MM.1S (cell line): ENCODE measurements around the gene ST3GAL3.

Source experiments
- DNase-seq: peaks from one replicate; pipeline ENCODE4 v3.0.0-alpha.2; 2015
- H2AFZ ChIP-seq: fragments of 300-600 bp; sonication (generic); 2 replicates; pipeline ENCODE4 v1.6.0; 2016; ENCODE audit warnings: antibody characterized with exemption, low read length
- H3F3A ChIP-seq: fragments of 300-600 bp; sonication (generic); 2 replicates; pipeline ENCODE4 v1.6.1; 2016; ENCODE audit warnings: mild to moderate bottlenecking, antibody characterized with exemption, low read length, moderate library complexity, mixed read lengths; ENCODE audit not compliant: insufficient read depth
- H3K27ac ChIP-seq: fragments of 300-600 bp; sonication (generic); 2 replicates; pipeline ENCODE4 v1.5.1; 2016; ENCODE audit warnings: mild to moderate bottlenecking, low read length
- H3K27me3 ChIP-seq: fragments of 300-600 bp; sonication (generic); replicated peaks from 2 replicates; pipeline ENCODE4 v1.6.0; 2016; ENCODE audit warnings: low read length; ENCODE audit not compliant: insufficient read depth
- H3K36me3 ChIP-seq: fragments of 300-600 bp; sonication (generic); replicated peaks from 2 replicates; pipeline ENCODE4 v1.6.1; 2016; ENCODE audit warnings: mild to moderate bottlenecking, low read length, mixed read lengths; ENCODE audit not compliant: insufficient read depth
- H3K4me1 ChIP-seq: fragments of 300-600 bp; sonication (generic); 2 replicates; pipeline ENCODE4 v1.6.1; 2016; ENCODE audit warnings: low read length, mixed read lengths
- H3K4me2 ChIP-seq: fragments of 300-600 bp; sonication (generic); 2 replicates; pipeline ENCODE4 v1.6.0; 2016; ENCODE audit warnings: low read depth, low read length
- H3K4me3 ChIP-seq: fragments of 300-600 bp; sonication (generic); 2 replicates; pipeline ENCODE4 v1.5.1; 2016; ENCODE audit warnings: low read length, mixed read lengths
- H3K79me2 ChIP-seq: fragments of 300-600 bp; sonication (generic); 2 replicates; pipeline ENCODE4 v1.6.1; 2016; ENCODE audit warnings: mixed run types, low read length, mixed read lengths
- H3K9ac ChIP-seq: fragments of 300-600 bp; sonication (generic); 2 replicates; pipeline ENCODE4 v1.6.1; 2016; ENCODE audit warnings: low read length, mixed read lengths
- H3K9me2 ChIP-seq: fragments of 300-600 bp; sonication (generic); replicated peaks from 2 replicates; pipeline ENCODE4 v1.6.1; 2016; ENCODE audit warnings: mild to moderate bottlenecking, low read length, mixed read lengths; ENCODE audit not compliant: insufficient read depth
- H3K9me3 ChIP-seq: fragments of 300-600 bp; sonication (generic); replicated peaks from 2 replicates; pipeline ENCODE4 v1.6.1; 2016; ENCODE audit warnings: mild to moderate bottlenecking, low read length, mixed read lengths; ENCODE audit not compliant: insufficient read depth
- H4K20me1 ChIP-seq: fragments of 300-600 bp; sonication (generic); 2 replicates; pipeline ENCODE4 v1.6.1; 2016; ENCODE audit warnings: mild to moderate bottlenecking, low read length, moderate library complexity, mixed read lengths; ENCODE audit not compliant: insufficient read depth
- CTCF ChIP-seq: fragments of 300-600 bp; sonication (generic); IDR thresholded peaks from 2 replicates; pipeline ENCODE4 v1.5.1; 2016; ENCODE audit warnings: antibody characterized with exemption, low read length, mixed read lengths
- EZH2 ChIP-seq: fragments of 300-600 bp; sonication (generic); optimal IDR thresholded peaks from 2 replicates; pipeline ENCODE3; 2017; ENCODE audit warnings: low read depth, mild to moderate bottlenecking, antibody characterized with exemption, low read length, mixed read lengths
- EZH2phosphoT487 ChIP-seq: fragments of 300-600 bp; sonication (generic); IDR thresholded peaks from 2 replicates; pipeline ENCODE4 v1.6.1; 2018; ENCODE audit warnings: antibody characterized with exemption, low read length

Gene ST3GAL3

GRCh38 chr1:43868741-43869067, 161.4 kb downstream of the ST3GAL3 start:
- TF ChIP-seq EZH2phosphoT487: no peak
- no peak for TF ChIP-seq CTCF
- no peak for TF ChIP-seq EZH2
- H3K27ac ChIP-seq: no peak overlapping the region
- H3K9me2 ChIP-seq: no peaks in the 10 kb centered on the region
- no peaks in the 10 kb centered on the region for H3K9me3 ChIP-seq
- H3K9ac ChIP-seq: no peak overlapping the region
- peaks cover 9% of the 10 kb centered on the region for H3F3A ChIP-seq
- H3K4me3 ChIP-seq: no peak overlapping the region
- no peaks in the 10 kb centered on the region for H3K27me3 ChIP-seq
- H3K79me2 ChIP-seq: no peaks in the 10 kb centered on the region
- no peaks in the 10 kb centered on the region for H3K36me3 ChIP-seq
- no peak for DNase-seq
- H3K4me1 ChIP-seq: peaks cover 18% of the 10 kb centered on the region
- no peak overlapping the region for H3K4me2 ChIP-seq
- H4K20me1 ChIP-seq: no peaks in the 10 kb centered on the region
- no peak overlapping the region for H2AFZ ChIP-seq

- Histone ChIP-seq H3K9me3 (no peaks in the 10 kb centered on the region), H3K4me2 (no peak overlapping the region), H3K27me3 (no peaks in the 10 kb centered on the region), H3K4me1 (peaks cover 6% of the 10 kb centered on the region), H3K36me3 (no peaks in the 10 kb centered on the region), H3K79me2 (no peaks in the 10 kb centered on the region), H3K9ac (no peak overlapping the region), H4K20me1 (no peaks in the 10 kb centered on the region), H3K27ac (no peak overlapping the region), H2AFZ (no peak overlapping the region), H3K9me2 (no peaks in the 10 kb centered on the region), H3F3A (peaks cover 3% of the 10 kb centered on the region), H3K4me3 (no peak overlapping the region)
- DNase-seq: no peak
- TF ChIP-seq EZH2 (no peak), EZH2phosphoT487 (no peak), CTCF (no peak)
Measured at GRCh38 chr1:43870306-43870705, 163.0 kb downstream of the ST3GAL3 start.

- Histone ChIP-seq H3K27ac (no peak overlapping the region), H3K9me2 (no peaks in the 10 kb centered on the region), H3K9me3 (no peaks in the 10 kb centered on the region), H3K4me1 (no peaks in the 10 kb centered on the region), H3K27me3 (no peaks in the 10 kb centered on the region), H3K79me2 (no peaks in the 10 kb centered on the region), H3K4me3 (no peak overlapping the region), H2AFZ (no peak overlapping the region), H3K4me2 (no peak overlapping the region), H3K9ac (no peak overlapping the region), H4K20me1 (no peaks in the 10 kb centered on the region), H3K36me3 (no peaks in the 10 kb centered on the region), H3F3A (no peaks in the 10 kb centered on the region)
- no peak for TF ChIP-seq CTCF
- no peak for TF ChIP-seq EZH2
- no peak for TF ChIP-seq EZH2phosphoT487
- no peak for DNase-seq
Measured at GRCh38 chr1:43871181-43871910, 164.0 kb downstream of the ST3GAL3 start.
